GM21737 (cell line): Measurements from ENCODE around the gene DCST1.
"Not testable (repeated sequence)": the region's sequence is repeated elsewhere in the genome, so short reads cannot be mapped to it uniquely, and the experiment has no call there.

ENCODE experiments used
- ATAC-seq: cut with Tn5 transposase; IDR thresholded peaks from one replicate; pipeline ENCODE4 v1.9.1; 2021; ENCODE audit warnings: mild to moderate bottlenecking, moderate library complexity; ENCODE audit not compliant: unreplicated experiment

DCST1 gene, protein sequence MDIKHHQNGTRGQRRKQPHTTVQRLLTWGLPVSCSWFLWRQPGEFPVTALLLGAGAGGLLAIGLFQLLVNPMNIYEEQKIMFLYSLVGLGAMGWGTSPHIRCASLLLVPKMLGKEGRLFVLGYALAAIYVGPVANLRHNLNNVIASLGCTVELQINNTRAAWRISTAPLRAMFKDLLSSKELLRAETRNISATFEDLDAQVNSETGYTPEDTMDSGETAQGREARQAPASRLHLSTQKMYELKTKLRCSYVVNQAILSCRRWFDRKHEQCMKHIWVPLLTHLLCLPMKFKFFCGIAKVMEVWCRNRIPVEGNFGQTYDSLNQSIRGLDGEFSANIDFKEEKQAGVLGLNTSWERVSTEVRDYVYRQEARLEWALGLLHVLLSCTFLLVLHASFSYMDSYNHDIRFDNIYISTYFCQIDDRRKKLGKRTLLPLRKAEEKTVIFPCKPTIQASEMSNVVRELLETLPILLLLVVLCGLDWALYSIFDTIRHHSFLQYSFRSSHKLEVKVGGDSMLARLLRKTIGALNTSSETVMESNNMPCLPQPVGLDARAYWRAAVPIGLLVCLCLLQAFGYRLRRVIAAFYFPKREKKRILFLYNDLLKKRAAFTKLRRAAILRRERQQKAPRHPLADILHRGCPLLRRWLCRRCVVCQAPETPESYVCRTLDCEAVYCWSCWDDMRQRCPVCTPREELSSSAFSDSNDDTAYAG

DNA sequence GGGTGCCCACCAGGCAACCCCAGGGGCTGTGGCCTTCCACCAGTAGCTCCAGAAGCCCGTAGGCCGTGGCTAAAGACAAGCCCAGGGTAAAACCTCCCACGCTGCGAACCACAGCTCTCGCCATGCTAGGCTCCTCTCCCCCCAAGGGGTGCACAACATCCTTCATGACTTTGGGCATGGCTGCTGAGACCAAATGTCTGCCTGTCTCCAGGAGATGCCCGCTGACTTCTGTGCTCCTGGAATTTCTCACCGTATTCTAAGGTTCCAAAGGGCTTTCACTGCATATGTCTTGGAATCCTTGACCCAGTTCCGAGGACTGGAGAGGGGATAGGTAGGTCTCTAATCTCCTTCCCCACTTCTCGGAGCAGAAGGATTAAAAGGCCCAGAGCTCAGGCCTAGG, at the start of gene DCST1, which contains the start of gene DCST2:
DCST1 (plus strand) TSS at position 301 of the 400 bp plus-strand sequence. CDS start 213 bp downstream, outside the sequence.
DCST2 (minus strand) TSS at position 258 of the 400 bp plus-strand sequence; CDS start at position 178, 80 bp downstream.
- ATAC-seq, result no peak

DNA sequence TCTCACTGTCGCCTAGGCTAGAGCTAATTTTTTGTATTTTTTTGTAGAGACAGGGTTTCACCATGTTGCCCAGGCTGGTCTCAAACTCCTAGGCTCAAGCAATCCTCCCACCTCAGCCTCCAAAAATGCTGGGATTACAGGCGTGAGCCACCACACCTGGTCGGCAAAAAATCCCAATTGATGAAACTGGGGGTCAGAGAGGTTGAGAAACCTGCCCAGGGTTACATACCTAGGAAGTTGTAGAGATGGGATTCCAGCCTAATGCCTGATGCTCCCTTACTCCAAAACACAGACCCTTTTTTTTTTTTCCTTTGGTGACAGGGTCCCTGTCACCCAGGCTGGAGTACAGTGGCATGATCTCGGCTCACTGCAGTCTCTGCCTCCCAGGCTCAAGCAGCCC, 46.9 kb upstream of the DCST1 start:
- ATAC-seq, result not testable (repeated sequence)

DNA sequence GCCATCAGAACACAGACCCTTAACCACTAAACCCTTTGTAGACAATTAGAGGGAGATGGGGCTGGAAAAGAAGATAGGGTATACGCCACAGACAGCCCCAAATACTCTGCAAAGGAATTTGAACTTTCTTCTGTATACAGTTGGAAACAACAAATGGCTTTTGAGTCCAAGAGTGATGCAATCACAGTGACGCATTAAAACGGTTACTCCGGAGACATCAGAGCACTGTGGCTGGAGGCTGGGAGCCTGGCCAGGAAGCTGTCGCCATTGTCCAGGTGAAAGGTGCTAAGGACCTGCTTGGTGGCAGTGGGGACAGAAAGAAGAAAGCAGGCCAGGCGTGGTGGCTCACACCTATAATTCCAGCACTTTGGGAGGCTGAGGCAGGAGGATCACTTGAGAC, 46.3 kb upstream of the DCST1 start:
- ATAC-seq, result no peak

DNA sequence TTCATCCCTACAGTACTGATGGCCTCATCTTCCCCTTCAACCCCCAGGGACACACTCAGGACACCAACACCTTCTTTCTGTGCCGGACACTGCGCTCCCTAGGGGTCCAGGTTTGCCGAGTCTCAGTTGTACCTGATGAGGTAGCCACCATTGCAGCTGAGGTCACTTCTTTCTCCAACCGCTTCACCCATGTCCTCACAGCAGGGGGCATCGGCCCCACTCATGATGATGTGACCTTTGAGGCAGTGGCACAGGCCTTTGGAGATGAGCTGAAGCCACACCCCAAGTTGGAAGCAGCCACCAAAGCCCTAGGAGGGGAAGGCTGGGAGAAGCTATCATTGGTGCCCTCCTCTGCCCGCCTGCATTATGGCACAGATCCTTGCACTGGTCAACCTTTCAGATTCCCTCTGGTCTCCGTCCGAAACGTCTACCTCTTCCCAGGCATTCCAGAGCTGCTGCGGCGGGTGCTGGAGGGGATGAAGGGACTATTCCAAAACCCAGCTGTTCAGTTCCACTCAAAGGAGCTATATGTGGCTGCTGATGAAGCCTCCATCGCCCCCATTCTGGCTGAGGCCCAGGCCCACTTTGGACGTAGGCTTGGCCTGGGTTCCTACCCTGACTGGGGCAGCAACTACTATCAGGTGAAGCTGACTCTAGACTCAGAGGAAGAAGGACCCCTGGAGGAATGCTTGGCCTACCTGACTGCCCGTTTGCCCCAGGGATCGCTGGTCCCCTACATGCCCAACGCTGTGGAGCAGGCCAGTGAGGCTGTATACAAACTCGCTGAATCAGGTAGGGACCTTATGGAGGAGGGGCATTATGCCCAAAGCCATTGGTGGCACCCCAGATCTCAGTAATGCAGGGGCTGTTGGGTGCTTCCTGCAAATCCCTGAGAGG, 45.3 kb upstream of the DCST1 start:
- ATAC-seq, result no peak

DNA sequence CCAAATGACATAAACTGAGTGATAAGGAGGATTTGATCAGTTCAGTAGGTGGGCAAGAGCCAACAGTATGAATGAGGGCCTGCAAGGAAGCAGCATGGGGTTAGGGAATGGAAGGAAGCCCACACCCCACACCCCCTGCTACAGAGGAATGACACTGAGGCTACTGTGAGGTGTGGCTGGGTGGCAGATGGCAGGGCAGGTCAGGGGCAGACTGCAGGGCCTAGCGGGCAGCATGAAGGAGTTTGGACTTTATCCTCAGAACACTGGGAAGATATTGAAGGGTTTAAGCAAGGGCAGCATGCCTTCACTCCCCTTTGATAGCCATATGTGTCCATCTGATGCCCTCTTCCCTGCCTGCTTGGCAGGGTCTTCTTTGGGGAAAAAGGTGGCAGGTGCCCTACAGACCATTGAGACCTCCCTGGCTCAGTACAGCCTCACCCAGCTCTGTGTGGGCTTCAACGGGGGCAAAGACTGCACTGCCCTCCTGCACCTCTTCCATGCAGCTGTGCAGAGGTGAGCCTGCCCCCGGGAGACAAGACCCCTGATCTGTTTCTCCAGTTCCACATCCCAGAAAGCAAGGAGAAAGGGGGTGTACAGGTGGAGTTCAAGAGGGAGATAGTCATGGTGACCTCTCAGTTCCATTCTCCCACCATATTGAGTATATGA, 44.3 kb upstream of the DCST1 start:
- ATAC-seq, result no peak

DNA sequence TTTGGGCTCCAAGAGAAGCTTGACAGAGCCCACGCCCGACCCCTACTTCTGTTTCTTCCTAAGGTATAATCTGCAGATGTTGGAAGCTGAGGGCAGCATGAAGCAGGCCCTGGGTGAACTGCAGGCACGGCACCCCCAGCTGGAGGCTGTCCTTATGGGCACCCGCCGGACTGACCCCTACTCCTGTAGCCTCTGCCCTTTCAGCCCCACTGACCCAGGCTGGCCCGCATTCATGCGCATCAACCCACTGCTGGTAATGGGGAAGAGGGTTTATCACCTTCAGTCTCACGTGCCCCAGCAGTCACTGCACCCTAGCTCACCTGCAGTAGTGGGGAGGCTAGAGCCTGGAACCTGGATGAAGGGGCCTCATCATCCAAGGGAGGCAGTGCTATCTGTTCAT, 43.3 kb upstream of the DCST1 start:
- no peak for ATAC-seq

DNA sequence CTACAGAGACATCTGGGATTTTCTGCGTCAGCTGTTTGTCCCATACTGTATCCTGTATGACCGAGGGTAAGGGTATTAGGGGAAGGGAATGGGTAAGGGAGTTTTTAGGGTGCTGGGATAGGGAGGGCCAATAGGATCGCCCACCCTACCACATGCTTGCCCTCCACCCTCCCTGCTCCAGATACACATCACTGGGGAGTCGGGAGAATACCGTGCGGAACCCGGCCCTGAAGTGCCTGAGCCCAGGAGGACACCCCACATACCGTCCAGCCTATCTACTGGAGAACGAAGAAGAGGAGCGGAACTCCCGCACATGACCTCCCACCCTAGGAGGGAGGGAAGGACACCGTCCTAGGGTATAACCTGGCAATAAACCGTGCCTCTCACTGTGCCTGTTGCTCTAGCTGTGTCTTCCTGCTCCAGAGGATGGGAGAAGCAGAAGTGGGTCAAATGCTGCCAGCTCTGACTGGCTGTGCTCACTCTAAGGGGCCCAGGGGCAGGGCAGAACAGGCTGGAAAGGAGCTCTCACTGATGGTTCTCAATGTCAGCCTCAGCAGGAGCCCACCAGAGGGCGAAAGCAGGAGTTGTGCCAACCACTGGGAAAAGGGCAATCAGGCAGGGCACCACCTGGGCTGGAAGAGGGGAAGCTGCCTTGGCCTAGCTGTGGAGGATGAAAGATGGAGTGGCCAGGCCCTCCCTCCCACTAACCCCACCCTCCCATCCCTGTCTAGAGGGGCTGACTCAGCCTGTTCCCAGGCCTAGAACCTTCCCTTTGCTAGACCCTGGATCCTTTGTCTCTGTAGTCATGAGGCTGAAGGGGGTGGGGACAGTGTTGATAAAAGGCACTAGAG, 40.7 kb upstream of the DCST1 start:
- no peak for ATAC-seq

DNA sequence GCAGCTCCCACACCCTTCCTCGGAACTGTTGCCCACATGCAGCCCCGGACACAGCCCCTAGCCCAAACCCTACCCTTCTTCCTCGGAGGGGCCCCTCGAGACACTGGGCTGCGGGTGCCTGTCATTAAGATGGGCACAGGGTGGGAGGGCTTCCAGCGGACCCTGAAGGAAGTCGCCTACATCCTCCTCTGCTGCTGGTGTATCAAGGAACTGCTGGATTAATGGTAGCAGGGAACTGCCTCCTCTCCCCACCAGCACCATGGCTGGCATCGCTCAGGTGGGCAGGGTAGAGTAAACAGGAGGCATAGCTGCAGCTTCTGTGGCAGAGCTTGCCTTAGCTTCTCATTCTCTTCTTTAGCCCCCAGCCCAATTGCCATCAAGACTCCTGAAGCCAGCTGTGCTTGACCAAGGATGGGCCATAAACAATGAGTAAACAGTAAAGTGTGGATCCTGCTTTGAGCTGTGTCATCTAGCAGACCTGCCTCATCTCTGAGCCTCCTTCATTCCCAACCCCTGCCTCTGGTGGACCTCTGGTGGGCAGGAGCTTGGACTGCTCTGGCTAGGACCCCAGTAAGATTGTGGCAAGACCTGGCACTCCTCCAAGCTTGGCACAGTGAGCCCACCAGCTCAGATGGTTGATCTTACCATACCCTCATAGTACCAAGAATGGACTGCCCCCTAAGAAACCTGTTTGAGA, 39.9 kb upstream of the DCST1 start, which contains the start of gene LENEP:
LENEP (plus strand) TSS at position 15 of the 697 bp plus-strand sequence; CDS start at position 37, 22 bp downstream.
- ATAC-seq, result no peak

DNA sequence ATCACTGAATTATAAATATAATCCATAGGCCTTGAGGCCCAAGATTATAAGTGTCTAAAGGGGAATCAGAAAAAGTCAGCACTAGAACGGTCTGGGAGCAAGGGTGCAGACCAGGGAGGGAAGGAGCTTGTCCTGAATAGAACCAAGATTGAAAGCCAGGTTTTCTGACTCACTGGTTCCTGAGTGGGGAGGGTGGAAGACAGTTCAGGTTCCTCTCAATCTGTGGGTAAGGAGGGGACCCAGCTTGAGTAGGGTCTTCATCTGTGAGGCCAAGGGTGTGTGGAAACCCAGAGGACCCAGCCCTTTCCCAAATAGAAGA, 39.4 kb upstream of the DCST1 start:
- ATAC-seq, result no peak

DNA sequence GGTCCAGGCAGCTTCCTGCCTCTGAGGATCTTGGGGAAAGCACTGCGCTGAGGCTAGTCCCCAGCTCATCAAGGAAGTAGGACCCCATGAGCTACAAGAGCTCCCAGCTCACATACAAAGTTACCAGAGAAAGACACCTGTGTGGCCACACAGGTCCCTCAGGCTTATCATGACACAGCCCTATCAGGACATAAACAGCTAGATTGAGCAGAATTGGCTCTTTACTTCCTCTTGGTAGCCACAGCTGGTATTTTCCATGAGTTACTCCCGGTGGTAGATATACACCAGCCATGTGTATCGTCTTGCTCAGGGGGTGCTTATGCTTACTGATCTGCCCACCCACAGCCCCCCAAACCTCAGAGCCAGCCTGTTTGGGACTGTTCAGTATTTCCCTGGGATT, 39.0 kb upstream of the DCST1 start:
- ATAC-seq, result no peak

DNA sequence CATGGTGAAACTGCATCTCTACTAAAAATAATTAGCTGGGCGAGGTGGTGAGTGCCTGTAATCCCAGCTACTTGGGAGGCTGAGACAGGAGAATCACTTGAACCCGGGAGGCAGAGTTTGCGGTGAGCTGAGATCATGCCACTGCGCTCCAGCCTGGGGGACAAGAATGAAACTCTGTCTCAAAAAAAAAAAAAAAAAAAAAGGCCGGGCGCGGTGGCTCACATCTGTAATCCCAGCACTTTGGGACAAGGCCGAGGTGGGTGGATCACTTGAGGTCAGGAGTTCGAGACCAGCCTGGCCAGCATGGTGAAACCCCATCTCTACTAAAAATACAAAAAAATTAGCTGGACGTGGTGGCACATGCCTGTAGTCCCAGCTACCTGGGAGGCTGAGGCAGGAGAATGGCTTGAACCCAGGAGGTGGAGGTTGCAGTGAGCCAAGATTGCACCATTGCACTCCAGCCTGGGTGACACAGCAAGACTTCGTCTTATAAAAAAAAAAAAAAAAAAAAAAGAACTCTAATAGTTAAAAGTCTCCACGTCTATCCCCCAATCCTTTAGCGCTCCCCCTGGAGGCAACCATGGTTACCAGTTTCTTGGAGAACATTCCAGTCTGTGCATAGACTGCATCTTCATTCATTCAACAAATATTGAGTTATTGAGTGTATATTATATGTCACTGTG, 38.2 kb upstream of the DCST1 start:
- ATAC-seq, result not testable (repeated sequence)

DNA sequence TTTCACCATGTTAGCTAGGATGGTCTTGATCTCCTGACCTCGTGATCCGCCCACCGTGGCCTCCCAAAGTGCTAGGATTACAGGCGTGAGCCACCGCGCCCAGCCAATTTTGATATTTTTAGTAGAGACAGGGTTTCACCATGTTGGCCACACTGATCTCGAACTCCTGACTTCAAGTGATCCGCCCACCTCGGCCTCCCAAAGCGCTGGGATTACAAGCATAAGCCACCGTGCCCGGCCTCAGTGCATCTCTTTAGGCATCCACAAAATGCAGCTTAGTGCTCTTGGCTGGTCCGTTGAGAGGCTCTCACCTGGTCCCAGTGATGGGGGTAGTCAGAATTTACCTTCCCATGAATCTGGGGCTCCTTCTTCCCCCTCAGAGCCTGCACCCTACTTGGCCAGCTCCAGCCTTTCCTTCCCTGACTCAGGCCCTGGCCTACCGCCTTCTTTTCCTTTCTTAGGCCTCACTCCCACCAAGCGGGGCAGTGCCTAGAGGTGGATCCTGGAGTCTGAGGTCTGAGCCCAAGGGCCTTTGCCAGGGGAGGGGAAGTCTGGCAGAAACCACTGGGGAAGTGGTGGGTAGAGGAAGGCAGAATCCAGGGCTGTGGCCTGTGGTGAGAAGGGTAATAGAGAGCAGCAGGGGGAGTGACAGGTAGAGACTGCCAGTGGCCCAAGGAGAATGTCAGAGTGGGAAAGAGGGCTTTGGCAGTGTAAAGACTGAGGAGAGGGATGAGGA, 36.5 kb upstream of the DCST1 start:
- ATAC-seq, result no peak

DNA sequence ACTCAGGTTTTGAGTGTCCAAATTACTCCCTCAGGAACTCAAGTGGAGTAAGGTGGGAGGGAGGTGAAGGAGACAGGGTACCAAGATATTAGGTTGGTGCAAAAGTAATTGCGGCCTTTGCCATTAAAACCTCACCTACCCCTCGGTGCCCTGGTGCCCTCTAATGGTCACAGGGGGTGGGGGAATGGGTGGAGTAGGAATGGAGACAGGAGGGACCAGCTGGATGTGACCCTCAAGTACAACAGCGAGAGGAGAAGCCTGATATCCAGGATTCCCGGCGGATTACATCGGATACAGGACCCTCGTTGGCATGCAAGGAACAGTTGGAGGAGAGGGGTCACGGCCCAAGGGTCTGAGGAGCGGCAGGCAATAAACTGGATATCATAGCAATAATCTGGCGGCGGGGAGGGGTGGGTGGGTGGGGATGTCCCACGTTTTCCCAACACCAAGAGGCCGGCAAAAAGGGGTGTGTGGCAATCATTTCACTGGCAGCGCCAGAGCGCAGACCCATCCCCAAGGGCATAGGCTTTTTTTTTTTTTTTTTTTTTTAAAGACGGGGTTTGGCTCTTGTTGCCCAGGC, 35.3 kb upstream of the DCST1 start:
- ATAC-seq, result no peak

DNA sequence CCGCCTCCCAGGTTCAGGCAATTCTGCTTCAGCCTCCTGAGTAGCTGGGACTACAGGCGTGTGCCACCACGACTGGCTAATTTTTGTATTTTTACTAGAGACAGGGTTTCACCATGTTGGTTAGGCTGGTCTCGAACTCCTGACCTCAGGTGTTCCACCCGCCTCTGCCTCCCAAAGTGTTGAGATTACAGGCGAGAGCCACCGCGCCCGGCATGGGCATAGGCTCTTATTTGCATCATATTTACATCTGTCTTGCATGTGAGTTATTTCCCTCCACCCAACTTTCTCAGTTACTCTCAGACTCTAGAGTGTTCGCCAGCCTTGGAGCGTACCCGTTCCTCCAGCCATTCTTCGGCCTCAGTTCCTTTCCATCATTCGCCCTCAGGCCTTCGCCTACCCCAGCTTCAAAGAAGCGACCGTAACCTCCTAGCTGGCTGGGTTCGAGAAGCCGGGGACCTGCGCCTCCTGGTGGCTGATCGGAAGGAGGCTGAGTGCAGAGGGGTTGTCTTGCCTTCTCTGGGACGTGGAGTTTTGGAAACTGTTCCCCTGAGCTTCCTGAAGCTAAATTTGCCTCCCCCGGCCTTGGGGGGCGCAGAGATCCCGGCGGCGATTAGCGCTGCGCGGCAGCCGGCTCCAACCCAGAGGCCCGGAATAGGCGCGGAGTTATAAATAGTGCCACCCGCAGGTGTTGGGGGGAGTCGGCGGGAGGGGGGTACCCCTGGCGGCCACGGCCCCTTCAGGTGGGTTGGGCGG, 34.6 kb upstream of the DCST1 start:
- ATAC-seq, result no peak

DNA sequence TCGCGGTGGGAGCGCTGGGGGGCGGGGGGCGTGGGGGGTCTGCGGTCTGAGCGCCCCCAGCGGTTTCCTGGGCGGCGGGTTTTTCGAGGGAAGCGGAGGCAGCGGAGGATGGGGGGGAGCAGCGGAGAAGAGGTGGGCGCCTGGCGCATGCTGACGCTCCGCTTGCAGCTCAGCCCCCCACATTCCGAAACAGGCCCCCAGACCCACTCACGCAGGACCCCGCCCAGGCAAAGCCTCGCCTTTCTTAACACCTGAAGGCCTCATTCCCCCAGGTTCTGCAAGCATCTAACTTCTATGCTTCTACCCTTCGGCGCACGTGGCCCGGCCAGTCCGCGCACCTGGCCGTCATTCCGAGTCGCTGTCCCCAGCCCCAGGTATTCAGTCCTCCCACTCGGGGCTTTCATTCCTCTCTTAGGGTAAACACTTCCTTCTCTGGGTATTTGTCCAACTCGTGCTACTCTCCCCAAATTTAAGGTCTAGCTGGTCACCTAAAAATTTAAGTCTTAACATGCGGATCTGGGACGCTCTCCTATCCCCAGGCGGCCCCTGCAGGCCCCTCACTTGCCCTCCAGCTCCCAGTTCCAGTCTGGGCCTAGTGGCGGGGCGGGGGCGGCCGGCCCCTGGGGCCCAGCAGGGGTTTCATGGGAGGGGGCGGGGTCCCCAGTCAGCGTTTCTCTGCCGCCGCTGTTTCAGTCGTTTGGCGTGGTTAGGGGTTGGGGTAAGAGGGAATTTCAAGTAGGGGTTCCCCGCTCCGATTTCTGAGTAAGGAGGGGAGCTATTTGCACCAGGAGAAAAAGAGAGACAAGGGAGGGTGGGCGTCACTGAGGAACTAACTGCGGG, 33.8 kb upstream of the DCST1 start:
- ATAC-seq, result no peak

DNA sequence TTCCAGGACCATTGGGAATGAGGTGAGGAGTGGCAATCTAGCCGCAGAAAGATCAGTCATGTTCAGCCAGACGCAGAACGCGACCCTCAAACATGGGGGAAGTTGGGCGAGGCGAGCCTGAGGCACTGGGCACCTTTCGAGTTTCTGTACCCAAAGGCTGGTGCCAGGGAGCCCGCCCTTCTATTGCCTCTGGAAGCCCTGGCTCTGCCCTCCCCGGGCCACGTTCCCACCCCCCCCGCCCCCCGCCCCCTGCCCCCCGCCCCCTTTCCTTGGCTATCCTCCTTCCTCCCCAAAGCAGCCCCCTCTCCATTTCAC, 33.3 kb upstream of the DCST1 start:
- no peak for ATAC-seq
